Heart left ventricle (tissue), 16 donors: Measurements from ENCODE around the gene TAF1D. TPM values are rescaled to one million over a fixed set of nuclear protein-coding genes. Genes with fewer than 3 reads are reported as not detected.

Source experiments
- ATAC-seq, 4 donors: fragments of 200-7000 bp; cut with Tn5 transposase; one replicate each; pipeline ENCODE4 v1.9.1; 2020 to 2022; ENCODE audit warnings: moderate library complexity in 4 of 4, mild to moderate bottlenecking in 3 of 4, moderate number of reproducible peaks in 1 of 4
- DNase-seq, 5 donors: peaks; one replicate each; pipeline ENCODE4 v3.0.0-alpha.2; 2020
- H3K27ac ChIP-seq, 12 donors: fragments of 200-600 bp; sonication (generic) in 4 of 12; one replicate each; pipeline versions ENCODE4 v1.5.0 to v1.8.0; 2016 to 2022; ENCODE audit warnings: mild to moderate bottlenecking in 2 of 12
- H3K27me3 ChIP-seq, 9 donors: fragments of 200-600 bp; sonication (generic) in 2 of 9; one replicate each; pipeline versions ENCODE4 v1.5.1 to v1.8.0; 2016 to 2022; ENCODE audit warnings: mild to moderate bottlenecking in 3 of 9
- H3K36me3 ChIP-seq, 9 donors: fragments of 200-600 bp; sonication (generic) in 2 of 9; one replicate each; pipeline versions ENCODE4 v1.5.0 to v1.8.0; 2018 to 2022; ENCODE audit warnings: mild to moderate bottlenecking in 2 of 9
- H3K4me1 ChIP-seq, 12 donors: fragments of 200-600 bp; sonication (generic) in 4 of 12; one replicate each; pipeline versions ENCODE4 v1.5.0 to v1.8.0; 2016 to 2022; ENCODE audit warnings: mild to moderate bottlenecking in 3 of 12
- H3K4me3 ChIP-seq, 12 donors: fragments of 200-600 bp; sonication (generic) in 4 of 12; one replicate each; pipeline versions ENCODE4 v1.5.0 to v1.8.0; 2017 to 2022; ENCODE audit warnings: mild to moderate bottlenecking in 9 of 12, moderate library complexity in 4 of 12
- H3K9me3 ChIP-seq, 12 donors: fragments of 200-600 bp; sonication (generic) in 4 of 12; one replicate each; pipeline versions ENCODE4 v1.5.0 to v1.8.0; 2016 to 2022; ENCODE audit warnings: mild to moderate bottlenecking in 1 of 12
- POLR2A ChIP-seq, 2 donors: fragments of 450-650 bp; IDR thresholded peaks; one replicate each; pipeline ENCODE4 v1.6.1; 2017; ENCODE audit warnings: antibody characterized with exemption in 2 of 2, mild to moderate bottlenecking in 2 of 2, moderate library complexity in 2 of 2
- WGBS, 4 donors: extraction: QIAGEN DNeasy Blood & Tissue Kit in 2 of 4; methylation state at CpG; one replicate each; pipeline versions ENCODE4 v1.1.5 to v1.1.7; 2013 to 2018; 5-methylcytosine and 5-hydroxymethylcytosine counted together
- intact Hi-C, 10 donors: fragments of 100-400 bp; cut with DNase I; formaldehyde crosslinking; loops; one replicate each; pipeline versions ENCODE4 v1.11.1 to v1.14.2; 2022
- polyA plus RNA-seq, 2 donors: library from polyadenylated mRNA; stranded (reverse); fragments of 200-250 nt; gene quantifications; one replicate each; pipeline ENCODE4 v1.2.3, GENCODE V29; 2013
- total RNA-seq, 9 donors: library from RNA; depleted of rRNA in 2 of 9; stranded (reverse); fragments of >200 nt in 2 of 9; fragmentation: NEBNext Ultra II Directional in 3 of 9; extraction: Animal tissue kit (Norgen Biotek cat#: 25700) in 3 of 9; gene quantifications; one replicate each; pipeline versions ENCODE4 v1.1.0 to v1.2.4, GENCODE V29; 2016 to 2023
- TF ChIP-seq, protein P1 (sequence below), 12 donors: fragments of 200-600 bp; sonication (generic) in 4 of 12; IDR thresholded peaks; one replicate each; pipeline versions ENCODE4 v1.5.0 to v1.8.0; 2018 to 2022; ENCODE audit warnings: antibody characterized with exemption in 12 of 12, mild to moderate bottlenecking in 5 of 12
- donor health status: ischemic (EF 13 %, LVEDD 7.1; RV severe dilation, severe dysfunction).
- donor health status: healthy with polysubstance abuse.
- donor health status: DM: no; HTN: yes; CAD: no.
- donor health status: DM: no; HTN: no; CAD: no.
- donor health status: ischemic (EF 25% LVEDD 6.9; RV normal size, moderate dysfunction).
- donor health status: ischemic (EF 25% LVEDD 5.7; RV mildly dilated, moderate dysfunction).
- donor health status: healthy.
- donor health status: DM: yes; HTN: yes; CAD: no.
- donor health status: ischemic (EF 35%, LVEDD 5.7; RV mildly dilated, moderate dysfunction).
- donor health status: nonischemic (EF 11% LVEDD 7.7; RV severe dilation, severe dysfunction).
- donor health status: DM: yes; HTN: yes; CAD: no.
- donor health status: PGD.
- donor health status: ischemic (EF 29% LVEDD 5.4; RV normal size, mild dysfunction).
- donor health status: nonischemic (EF 23%, LVEDD 6.1; RV moderate dilation, normal function).

The TAF1D gene
- total and polyA plus RNA-seq, 11 donors: 17.0 to 57.6 (median 36.8) TPM

DNA sequence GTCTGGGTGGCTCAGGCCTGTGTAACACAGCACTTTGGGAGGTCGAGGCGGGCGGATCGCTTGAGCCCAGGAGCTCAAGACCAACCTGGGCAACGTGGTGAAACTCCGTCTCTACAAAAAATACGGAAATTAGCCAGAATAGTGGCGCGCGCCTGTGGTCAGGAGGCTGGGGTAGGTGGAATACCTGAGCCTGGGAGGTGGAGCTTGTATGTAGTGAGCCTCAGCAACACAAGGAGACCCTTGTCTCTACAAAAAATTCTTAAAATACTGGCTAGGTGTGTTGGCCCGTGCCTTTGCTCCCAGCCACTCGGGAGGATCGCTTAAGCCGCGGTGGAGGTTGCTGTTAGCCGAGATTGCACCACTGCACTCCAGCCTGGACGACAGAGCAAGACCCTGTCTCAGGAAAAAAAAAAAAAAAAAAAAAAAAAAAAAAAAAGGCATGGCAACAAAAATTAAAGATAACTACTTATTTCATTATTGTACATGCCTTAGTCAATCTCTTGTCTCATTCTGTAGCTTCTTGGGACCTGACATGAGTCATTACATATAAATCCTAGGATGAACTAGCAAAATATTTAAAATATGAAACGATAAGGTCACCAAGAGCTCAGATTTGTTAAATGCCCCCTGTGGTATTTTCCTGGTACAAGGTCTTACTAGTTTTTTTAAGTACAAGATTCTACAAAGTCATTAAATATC lies 1.1 kb downstream of the TAF1D start:
- TF ChIP-seq, protein P1, sequence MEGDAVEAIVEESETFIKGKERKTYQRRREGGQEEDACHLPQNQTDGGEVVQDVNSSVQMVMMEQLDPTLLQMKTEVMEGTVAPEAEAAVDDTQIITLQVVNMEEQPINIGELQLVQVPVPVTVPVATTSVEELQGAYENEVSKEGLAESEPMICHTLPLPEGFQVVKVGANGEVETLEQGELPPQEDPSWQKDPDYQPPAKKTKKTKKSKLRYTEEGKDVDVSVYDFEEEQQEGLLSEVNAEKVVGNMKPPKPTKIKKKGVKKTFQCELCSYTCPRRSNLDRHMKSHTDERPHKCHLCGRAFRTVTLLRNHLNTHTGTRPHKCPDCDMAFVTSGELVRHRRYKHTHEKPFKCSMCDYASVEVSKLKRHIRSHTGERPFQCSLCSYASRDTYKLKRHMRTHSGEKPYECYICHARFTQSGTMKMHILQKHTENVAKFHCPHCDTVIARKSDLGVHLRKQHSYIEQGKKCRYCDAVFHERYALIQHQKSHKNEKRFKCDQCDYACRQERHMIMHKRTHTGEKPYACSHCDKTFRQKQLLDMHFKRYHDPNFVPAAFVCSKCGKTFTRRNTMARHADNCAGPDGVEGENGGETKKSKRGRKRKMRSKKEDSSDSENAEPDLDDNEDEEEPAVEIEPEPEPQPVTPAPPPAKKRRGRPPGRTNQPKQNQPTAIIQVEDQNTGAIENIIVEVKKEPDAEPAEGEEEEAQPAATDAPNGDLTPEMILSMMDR (IDR thresholded peaks at IDR 0.05): no peak
- no peak for TF ChIP-seq POLR2A (IDR thresholded peaks at IDR 0.05)
- Histone ChIP-seq H3K27me3 (no peaks in the 10 kb centered on the region), H3K27ac (peak overlapping the region in 9 of 12 donors; percentile 86 to 96 (median 94)), H3K4me1 (peaks cover 0 to 53% (median 45%) of the 10 kb centered on the region in 12 donors), H3K4me3 (peak overlapping the region; percentile 57 to 92 (median 80)), H3K36me3 (peaks cover 0 to 50% (median 43%) of the 10 kb centered on the region in 9 donors), H3K9me3 (no peaks in the 10 kb centered on the region)
- no peak for ATAC-seq
- intact Hi-C loops: loop anchor here in 8 of 10 donors (5.0 kb wide), 1 partner anchor 42 kb away; the partner anchor contains the start of gene MED17 (in 8 of the 8)
- peak in 1 of 5 donors; percentile 8 for DNase-seq
- WGBS, 4 donors: 21 to 31% (median 26%) methylated on average over 18 of the region's 18 CpGs

DNA sequence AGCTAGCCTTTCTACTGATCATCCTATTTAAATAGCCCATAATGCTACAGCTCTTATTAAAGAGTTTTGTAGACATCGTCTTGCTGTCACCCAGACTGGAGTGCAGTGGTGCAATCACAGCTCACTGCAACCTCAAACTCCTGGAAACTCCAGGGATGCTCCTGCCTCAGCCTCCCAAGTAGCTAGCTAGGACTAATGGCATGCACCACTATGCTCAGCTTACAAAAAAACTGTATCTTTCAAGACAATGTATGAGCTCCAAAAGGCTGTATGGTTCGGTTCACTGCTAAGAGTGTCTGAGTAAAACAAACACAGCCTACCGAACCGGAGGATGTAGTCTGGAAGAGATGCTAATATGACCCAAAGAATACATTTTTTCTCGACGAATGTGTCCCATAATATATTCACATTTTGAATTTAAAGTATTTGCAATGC lies 2.6 kb downstream of the TAF1D start:
- no peaks in the 10 kb centered on the region for H3K27me3 ChIP-seq
- DNase-seq (no peak), ATAC-seq (no peak)
- intact Hi-C loops: no loop called here
- TF ChIP-seq, protein P1 (IDR thresholded peaks at IDR 0.05): no peak
- no peak for TF ChIP-seq POLR2A (IDR thresholded peaks at IDR 0.05)
- peaks cover 0 to 54% (median 40%) of the 10 kb centered on the region in 12 donors for H3K4me1 ChIP-seq
- peak overlapping the region in 4 of 12 donors; percentile 75 to 92 (median 82) for H3K4me3 ChIP-seq
- H3K9me3 ChIP-seq: no peaks in the 10 kb centered on the region
- WGBS, 4 donors: 68 to 75% (median 72%) methylated on average over 6 of the region's 6 CpGs
- peaks cover 0 to 65% (median 58%) of the 10 kb centered on the region in 9 donors for H3K36me3 ChIP-seq
- H3K27ac ChIP-seq: peak overlapping the region in 1 of 12 donors; percentile 17

DNA sequence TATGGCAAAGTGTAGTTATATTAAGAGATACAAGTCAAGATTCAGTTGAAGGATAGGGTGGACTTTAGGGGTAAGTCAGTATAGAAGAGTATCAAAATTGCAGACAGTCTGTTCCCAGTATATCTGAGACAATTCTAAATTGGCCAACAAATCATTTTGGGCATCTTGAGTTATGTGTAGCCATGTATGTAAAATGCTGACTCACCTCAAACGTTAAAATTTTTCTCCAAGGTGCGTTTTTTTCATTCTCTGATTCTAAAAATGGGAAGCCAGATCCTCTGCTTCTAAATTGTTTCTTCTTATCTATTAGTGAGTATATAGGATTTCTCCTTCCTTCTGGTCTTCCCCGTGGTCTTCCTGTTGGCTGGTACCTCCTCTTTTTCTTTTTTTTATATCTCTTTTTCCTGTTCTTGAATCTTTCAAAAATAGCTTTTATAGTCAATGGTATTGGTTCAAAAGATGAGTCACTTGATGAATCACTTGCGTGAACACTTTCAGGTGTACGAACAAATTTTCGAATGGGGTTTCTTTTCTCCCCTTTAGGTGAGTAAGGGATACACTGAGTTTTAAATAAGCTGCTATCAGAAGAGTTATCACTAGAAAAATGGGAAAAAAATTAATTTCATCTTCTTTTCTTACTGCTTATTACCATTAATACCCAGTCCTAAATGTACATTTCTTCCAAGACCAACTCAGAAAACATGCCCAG lies 3.2 kb downstream of the TAF1D start:
- peaks cover 0 to 60% (median 39%) of the 10 kb centered on the region in 12 donors for H3K4me1 ChIP-seq
- 64 to 68% (median 66%) methylated on average over 6 of the region's 6 CpGs for WGBS, 4 donors
- H3K27me3 ChIP-seq: no peaks in the 10 kb centered on the region
- H3K4me3 ChIP-seq: peak overlapping the region in 3 of 12 donors; percentile 9 to 85 (median 78)
- ATAC-seq: no peak
- TF ChIP-seq, protein P1 (IDR thresholded peaks at IDR 0.05): no peak
- no peak for TF ChIP-seq POLR2A (IDR thresholded peaks at IDR 0.05)
- H3K9me3 ChIP-seq: no peaks in the 10 kb centered on the region
- peaks cover 0 to 69% (median 58%) of the 10 kb centered on the region in 9 donors for H3K36me3 ChIP-seq
- DNase-seq: no peak
- intact Hi-C loops: no loop called here
- peak overlapping the region in 1 of 12 donors; percentile 17 for H3K27ac ChIP-seq

DNA sequence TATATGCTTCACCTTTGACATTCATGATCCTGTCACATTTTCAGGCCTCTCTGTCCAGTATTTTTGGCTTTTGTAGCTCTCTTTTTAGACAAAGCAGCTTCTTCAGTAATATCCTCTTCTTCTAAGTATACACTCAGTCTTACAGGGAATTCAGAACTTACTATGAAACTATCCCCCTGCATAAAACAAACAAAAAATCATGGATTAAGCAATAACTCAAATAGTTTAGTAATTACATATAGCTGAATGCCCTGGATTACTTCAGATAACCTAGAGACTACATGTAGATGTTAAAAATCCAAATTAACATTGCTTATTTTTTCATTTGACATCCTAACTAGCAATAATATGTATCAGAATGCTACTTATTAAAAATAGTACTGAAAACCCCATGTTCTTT lies 5.2 kb downstream of the TAF1D start:
- ATAC-seq: no peak
- Histone ChIP-seq H3K27me3 (no peaks in the 10 kb centered on the region), H3K27ac (no peak overlapping the region), H3K4me1 (peaks cover 0 to 54% (median 29%) of the 10 kb centered on the region in 12 donors), H3K4me3 (no peak overlapping the region), H3K36me3 (peaks cover 0 to 88% (median 76%) of the 10 kb centered on the region in 9 donors), H3K9me3 (no peaks in the 10 kb centered on the region)
- TF ChIP-seq, protein P1 (IDR thresholded peaks at IDR 0.05): no peak
- no peak for TF ChIP-seq POLR2A (IDR thresholded peaks at IDR 0.05)
- intact Hi-C loops: no loop called here
- no peak for DNase-seq
